HG02840 (cell line): ENCODE results near the gene INSYN2B.

Experiments used
- ATAC-seq: cut with Tn5 transposase; IDR thresholded peaks from one replicate; pipeline ENCODE4 v1.9.1; 2021; ENCODE audit warnings: mild to moderate bottlenecking, moderate library complexity, moderate number of reproducible peaks; ENCODE audit not compliant: unreplicated experiment, low FRiP score

INSYN2B gene

GRCh38 chr5:169938439-169938838, 41.9 kb downstream of the INSYN2B start:
- ATAC-seq: no peak

GRCh38 chr5:169935762-169936161, 44.5 kb downstream of the INSYN2B start:
- ATAC-seq: no peak

DNA sequence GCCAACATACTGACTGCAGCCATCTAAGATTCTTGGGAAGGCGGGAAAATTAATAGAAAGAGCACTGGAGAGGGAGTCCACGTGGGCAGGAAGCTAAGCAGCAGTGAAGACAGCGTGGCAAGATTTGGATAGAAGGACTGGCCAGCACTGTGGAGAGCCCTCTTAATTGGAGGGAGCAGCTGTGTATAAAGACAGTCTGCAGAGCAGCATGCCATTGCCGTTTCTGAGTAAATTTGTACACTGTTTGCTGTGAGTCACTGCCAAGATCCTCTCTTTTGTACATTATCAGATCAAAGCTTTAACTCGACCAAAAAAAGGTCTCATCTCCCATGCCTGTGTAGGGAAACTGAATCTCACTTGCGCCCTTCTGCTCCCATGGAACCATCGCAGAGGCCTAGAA, 45.3 kb downstream of the INSYN2B start:
- no peak for ATAC-seq

- no peak for ATAC-seq
Observed at GRCh38 chr5:169933616-169934015, 46.7 kb downstream of the INSYN2B start.

DNA sequence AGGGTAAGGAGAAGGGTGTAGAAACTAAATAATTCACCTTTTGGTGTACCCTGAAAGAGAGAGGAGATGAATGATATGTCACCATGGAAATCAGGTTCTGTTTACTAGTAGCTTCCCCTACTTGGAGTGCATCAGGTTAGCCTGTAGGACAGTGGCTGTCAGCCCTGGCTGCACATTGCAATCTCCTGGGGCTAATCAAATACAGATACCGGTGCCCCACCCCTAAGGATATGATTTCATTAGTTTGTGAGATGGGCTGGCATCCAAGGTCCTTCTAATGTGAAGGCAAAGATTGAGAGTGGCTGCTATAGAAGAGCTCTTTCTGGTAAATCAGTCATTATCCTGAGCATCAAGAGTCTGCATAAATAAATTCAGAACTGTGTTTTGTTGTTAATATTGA, 47.2 kb downstream of the INSYN2B start:
- ATAC-seq: no peak

- no peak for ATAC-seq
Observed at GRCh38 chr5:169923988-169924387, 56.3 kb downstream of the INSYN2B start.

DNA sequence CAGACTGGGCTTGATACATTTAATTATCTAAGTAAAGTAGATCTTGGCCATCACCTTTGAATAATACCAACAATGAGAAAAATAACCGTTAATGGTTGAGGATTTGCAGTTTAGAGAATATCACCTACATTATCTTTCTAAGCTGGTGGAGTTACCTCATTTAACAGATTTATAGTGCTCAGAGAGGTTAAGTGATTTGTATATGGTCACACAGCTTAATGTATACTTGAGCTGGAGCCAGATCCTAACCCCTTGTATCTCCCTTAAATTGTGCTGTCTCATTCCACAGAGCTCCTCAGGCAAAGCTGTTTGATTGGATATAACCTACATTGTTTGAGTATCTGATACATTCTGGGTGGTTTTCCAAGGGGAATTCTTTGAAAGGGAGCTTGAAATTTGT, 57.8 kb downstream of the INSYN2B start:
- no peak for ATAC-seq

- no peak for ATAC-seq
Observed at GRCh38 chr5:169921949-169922348, 58.3 kb downstream of the INSYN2B start.

GRCh38 chr5:169921384-169921783, 58.9 kb downstream of the INSYN2B start:
- ATAC-seq: no peak

DNA sequence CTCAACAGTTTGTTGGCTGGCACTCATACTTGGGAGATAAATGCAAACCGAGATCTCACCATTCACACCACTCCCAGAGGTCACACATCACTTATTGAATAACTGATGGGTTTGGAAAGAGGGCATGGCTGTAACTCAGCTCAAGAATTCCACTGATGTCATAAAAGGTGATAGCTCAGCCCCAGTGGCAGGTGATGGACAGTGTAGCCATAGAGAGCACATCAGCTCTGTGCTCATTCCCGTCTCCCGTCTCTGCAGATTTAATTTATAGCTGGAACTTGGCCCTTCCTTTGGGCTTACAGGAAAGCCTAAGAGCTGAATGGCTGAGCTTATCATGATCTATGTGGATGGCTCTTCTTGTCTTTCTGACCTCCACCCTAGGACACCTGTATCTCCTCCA, 59.8 kb downstream of the INSYN2B start:
- no peak for ATAC-seq

DNA sequence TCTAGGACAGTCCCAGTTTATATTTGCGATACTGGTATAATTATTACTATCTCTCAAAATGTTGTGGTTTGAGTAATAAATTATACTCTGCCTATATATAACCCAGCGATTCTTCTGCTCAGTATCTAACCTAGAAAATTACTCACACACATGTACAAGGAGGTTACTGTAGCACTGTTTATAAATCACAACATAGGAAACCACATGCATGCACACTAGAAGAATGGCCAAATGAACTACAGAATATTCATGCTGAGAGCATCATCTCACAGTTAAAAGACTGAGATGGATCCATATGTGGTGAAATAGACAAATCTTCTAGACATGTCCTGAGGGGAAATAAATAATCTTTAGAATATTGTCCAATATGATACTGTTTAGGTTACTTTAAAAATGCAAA, 62.1 kb downstream of the INSYN2B start:
- no peak for ATAC-seq

GRCh38 chr5:169917500-169917899, 62.8 kb downstream of the INSYN2B start:
- no peak for ATAC-seq

GRCh38 chr5:169914766-169915165, 65.5 kb downstream of the INSYN2B start:
- ATAC-seq: no peak

DNA sequence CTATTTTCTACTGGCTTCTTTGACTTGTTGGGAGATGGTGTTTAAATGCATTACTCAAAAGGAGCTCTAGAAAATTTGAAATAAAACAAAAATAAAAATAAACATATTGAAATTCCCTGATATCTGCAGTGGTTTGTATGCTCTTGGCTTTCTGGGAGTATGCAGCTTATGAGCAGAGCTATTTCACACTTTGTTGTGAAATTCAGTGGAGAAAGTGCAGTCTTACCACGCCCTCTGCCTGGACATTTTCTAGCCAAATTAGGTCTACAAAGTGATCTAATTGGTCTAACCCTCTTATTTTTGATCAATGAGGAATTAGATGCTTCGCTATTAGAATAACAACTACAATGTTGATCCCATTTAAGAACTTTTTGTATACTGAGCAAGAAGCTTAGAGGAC, 66.8 kb downstream of the INSYN2B start:
- no peak for ATAC-seq

- no peak for ATAC-seq
Observed at GRCh38 chr5:169911448-169912212, 68.7 kb downstream of the INSYN2B start.

DNA sequence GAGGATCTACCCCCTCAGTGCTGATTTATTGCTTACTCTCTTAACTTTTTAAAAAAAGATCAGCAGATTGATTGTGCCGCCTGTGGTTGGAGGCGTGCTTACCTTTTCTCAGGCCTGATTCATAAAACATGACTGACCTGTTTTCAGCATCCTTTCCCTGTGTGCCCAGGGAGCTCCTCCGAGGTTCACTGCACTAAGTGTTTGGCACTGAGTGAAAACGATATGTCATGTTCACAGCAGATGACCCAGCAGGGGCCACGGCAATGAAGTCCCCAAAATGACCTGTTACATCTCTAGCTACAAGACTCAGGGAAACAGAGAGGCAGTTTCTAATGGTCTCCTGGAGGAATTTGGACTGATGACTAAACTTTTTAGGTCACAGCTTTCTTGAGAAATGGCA, 69.9 kb downstream of the INSYN2B start:
- no peak for ATAC-seq

GRCh38 chr5:169909945-169910344, 70.3 kb downstream of the INSYN2B start:
- ATAC-seq: no peak

GRCh38 chr5:169908864-169909263, 71.4 kb downstream of the INSYN2B start:
- ATAC-seq: no peak

- ATAC-seq: no peak
Observed at GRCh38 chr5:169906745-169907649, 73.3 kb downstream of the INSYN2B start.

GRCh38 chr5:169905017-169905416, 75.3 kb downstream of the INSYN2B start:
- no peak for ATAC-seq

DNA sequence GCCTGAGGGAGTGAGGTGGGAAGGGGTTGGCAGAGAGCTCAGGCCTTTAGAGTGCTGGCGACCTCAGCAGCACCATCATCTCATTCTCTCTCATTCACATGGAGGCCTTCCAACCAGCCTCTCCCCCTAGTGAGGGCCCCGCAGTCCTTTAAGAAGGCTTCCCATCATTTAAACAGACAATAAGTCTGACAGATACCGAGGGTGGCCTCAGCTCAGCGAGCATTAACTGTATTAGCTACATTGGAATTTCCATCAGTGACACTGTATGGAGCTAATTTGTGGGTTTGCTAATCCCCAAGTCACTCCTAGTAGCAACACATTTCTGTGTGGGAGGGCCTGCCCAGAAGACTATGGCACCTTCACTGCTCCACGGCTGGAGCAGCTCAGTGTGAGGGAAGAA, 75.8 kb downstream of the INSYN2B start:
- ATAC-seq: no peak

DNA sequence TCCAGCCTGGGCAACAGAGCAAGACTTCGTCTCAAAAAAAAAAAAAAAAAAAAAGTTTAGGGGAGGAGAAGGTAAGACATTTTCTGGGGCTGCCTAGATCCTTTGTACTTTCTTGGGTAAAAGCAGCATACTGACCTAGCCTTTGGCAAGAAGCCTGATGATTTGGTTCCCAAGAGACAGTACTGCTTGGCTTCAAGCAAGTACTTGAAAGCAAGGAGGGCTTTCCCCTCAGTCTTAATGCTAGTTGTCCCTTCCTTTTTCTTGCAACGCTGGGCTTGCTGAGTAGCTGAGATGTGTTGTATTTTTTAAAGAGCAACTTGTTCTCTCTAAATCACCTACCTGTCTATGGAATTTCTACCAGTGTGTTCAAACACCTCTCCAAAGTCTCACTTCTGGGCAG, 76.2 kb downstream of the INSYN2B start:
- ATAC-seq: no peak
